SK-N-SH treated with all-trans-retinoic acid at 6 μM for 48 hours (cell line): ENCODE measurements around the gene CCDC188.

Source experiments
- ATAC-seq: fragments of 200-7000 bp; cut with Tn5 transposase; 3 replicates; pipeline ENCODE4 v1.9.1; 2020; ENCODE audit warnings: mild to moderate bottlenecking, moderate library complexity
- ARNTL ChIP-seq: fragments of 450-650 bp; formaldehyde crosslinking; IDR thresholded peaks from 2 replicates; pipeline ENCODE4 v1.5.0; 2020; ENCODE audit warnings: low read depth, mild to moderate bottlenecking, moderate library complexity, borderline replicate concordance
- BACH2 ChIP-seq: fragments of 250-450 bp; sonication (Bioruptor Pico); IDR thresholded peaks from 2 replicates; pipeline ENCODE4 v1.9.0; 2021; ENCODE audit warnings: mild to moderate bottlenecking, borderline replicate concordance
- CSDC2 ChIP-seq: fragments of 250-450 bp; sonication (Bioruptor Pico); IDR thresholded peaks from 2 replicates; pipeline ENCODE4 v1.5.0; 2020; ENCODE audit warnings: mild to moderate bottlenecking, moderate library complexity
- ISL1 ChIP-seq: fragments of 250-450 bp; sonication (Bioruptor Pico); IDR thresholded peaks from 2 replicates; pipeline ENCODE4 v2.1.2; 2022; ENCODE audit warnings: mild to moderate bottlenecking, moderate library complexity
- OSR1 ChIP-seq: fragments of 250-450 bp; sonication (Bioruptor Pico); IDR thresholded peaks from 2 replicates; pipeline ENCODE4 v1.8.0; 2022; ENCODE audit warnings: moderate library complexity, mild to moderate bottlenecking, inconsistent platforms
- POU6F1 ChIP-seq: fragments of 250-450 bp; sonication (Bioruptor Pico); IDR thresholded peaks from 2 replicates; pipeline ENCODE4 v1.8.0; 2021; ENCODE audit warnings: low read depth, mild to moderate bottlenecking, moderate library complexity, borderline replicate concordance
- PPARA ChIP-seq: fragments of 250-450 bp; sonication (Bioruptor Pico); IDR thresholded peaks from 2 replicates; pipeline ENCODE4 v1.5.0; 2020; ENCODE audit warnings: mild to moderate bottlenecking, borderline replicate concordance
- RARB ChIP-seq: fragments of 250-450 bp; sonication (Bioruptor Pico); IDR thresholded peaks from 2 replicates; pipeline ENCODE4 v1.8.0; 2021; ENCODE audit warnings: mild to moderate bottlenecking, moderate library complexity
- TCF4 ChIP-seq: fragments of 250-450 bp; sonication (Bioruptor Pico); IDR thresholded peaks from 2 replicates; pipeline ENCODE4 v1.8.0; 2021; ENCODE audit warnings: mild to moderate bottlenecking, moderate library complexity, borderline replicate concordance
- TSHZ2 ChIP-seq: fragments of 250-450 bp; sonication (Bioruptor Pico); IDR thresholded peaks from 2 replicates; pipeline ENCODE4 v1.5.0; 2020; ENCODE audit warnings: mild to moderate bottlenecking, moderate library complexity
- ZFP3 ChIP-seq: fragments of 250-450 bp; sonication (Bioruptor Pico); IDR thresholded peaks from 2 replicates; pipeline ENCODE4 v1.5.0; 2020; ENCODE audit warnings: mild to moderate bottlenecking, moderate library complexity
- ZFP30 ChIP-seq: fragments of 450-650 bp; formaldehyde crosslinking; IDR thresholded peaks from 2 replicates; pipeline ENCODE4 v1.5.0; 2022; ENCODE audit warnings: mild to moderate bottlenecking, moderate library complexity
- ZNF565 ChIP-seq: fragments of 450-650 bp; formaldehyde crosslinking; conservative IDR thresholded peaks from 2 replicates; pipeline ENCODE4 v1.5.0; 2020; ENCODE audit warnings: low read depth, mild to moderate bottlenecking, moderate library complexity
- TF ChIP-seq, protein P1 (sequence below): fragments of 250-450 bp; sonication (Bioruptor Pico); IDR thresholded peaks from 2 replicates; pipeline ENCODE4 v1.8.0; 2020; ENCODE audit warnings: mild to moderate bottlenecking, moderate library complexity, borderline replicate concordance

CCDC188 gene

DNA sequence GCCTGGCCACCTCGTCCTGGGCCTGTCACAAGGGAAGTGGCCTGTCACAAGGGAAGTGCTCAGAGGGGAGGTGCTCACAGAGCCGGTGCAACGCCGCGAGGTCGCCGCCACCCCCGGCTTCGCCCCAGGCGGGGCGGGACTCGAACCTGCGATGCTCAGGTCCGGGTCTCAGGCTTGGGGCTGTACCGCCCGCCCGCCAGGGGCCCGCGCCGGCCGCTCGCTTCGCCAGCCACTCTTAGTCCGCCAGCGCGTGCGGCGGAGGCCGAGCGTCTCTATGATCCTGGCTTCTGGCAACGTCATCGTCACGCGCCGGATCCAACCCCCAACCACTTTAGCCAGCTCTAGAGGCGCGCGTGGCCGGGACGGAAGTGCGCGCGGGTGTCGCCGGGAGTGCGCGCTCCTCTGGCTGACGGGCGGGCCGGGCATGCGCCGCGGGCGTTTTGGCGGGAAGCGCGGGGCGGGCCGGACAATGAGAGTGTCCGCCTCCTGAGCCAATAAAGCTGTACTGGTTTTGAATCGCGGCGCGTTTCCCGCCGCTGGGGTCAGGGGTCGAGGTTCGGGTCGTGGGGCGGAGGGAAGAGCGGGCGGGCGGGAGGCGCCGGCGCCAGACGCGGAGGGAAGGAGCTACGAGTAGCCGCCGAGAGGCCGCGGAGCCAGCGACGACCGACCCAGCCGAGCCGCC lies 33.8 kb downstream of the CCDC188 start, which contains the start of gene TRMT2A:
TSS of gene TRMT2A (minus strand) at position 276 of the 682 bp plus-strand sequence. CDS start 320 bp downstream, outside the sequence.
- peak; percentile 83 for ATAC-seq
- TF ChIP-seq TSHZ2 (CRISPR knock-in tag) = peak; percentile 65; the same call in 1 of the 2 replicates
- TF ChIP-seq ZFP3 (CRISPR knock-in tag) = 0 out of 2 replicates have a peak, but pooled peaks have one; percentile 30
- 0 out of 2 replicates have a peak, but pooled peaks have one; percentile 55 for TF ChIP-seq PPARA (CRISPR knock-in tag)
- no peak for TF ChIP-seq TCF4 (CRISPR knock-in tag)
- no peak for TF ChIP-seq POU6F1 (CRISPR knock-in tag)
- no peak for TF ChIP-seq RARB (CRISPR knock-in tag)
- TF ChIP-seq, protein P1, sequence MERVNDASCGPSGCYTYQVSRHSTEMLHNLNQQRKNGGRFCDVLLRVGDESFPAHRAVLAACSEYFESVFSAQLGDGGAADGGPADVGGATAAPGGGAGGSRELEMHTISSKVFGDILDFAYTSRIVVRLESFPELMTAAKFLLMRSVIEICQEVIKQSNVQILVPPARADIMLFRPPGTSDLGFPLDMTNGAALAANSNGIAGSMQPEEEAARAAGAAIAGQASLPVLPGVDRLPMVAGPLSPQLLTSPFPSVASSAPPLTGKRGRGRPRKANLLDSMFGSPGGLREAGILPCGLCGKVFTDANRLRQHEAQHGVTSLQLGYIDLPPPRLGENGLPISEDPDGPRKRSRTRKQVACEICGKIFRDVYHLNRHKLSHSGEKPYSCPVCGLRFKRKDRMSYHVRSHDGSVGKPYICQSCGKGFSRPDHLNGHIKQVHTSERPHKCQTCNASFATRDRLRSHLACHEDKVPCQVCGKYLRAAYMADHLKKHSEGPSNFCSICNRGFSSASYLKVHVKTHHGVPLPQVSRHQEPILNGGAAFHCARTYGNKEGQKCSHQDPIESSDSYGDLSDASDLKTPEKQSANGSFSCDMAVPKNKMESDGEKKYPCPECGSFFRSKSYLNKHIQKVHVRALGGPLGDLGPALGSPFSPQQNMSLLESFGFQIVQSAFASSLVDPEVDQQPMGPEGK (CRISPR knock-in tag) = no peak
- TF ChIP-seq OSR1 (CRISPR knock-in tag) = no peak

- ATAC-seq = peak; percentile 5
- no peak for TF ChIP-seq ZFP3 (CRISPR knock-in tag)
- no peak for TF ChIP-seq TSHZ2 (CRISPR knock-in tag)
- no peak for TF ChIP-seq RARB (CRISPR knock-in tag)
- TF ChIP-seq ZNF565 (CRISPR knock-in tag) = no peak
- no peak for TF ChIP-seq POU6F1 (CRISPR knock-in tag)
- no peak for TF ChIP-seq BACH2
- no peak for TF ChIP-seq ISL1 (CRISPR knock-in tag)
- no peak for TF ChIP-seq CSDC2 (CRISPR knock-in tag)
- TF ChIP-seq ZFP30 (CRISPR knock-in tag) = no peak
- TF ChIP-seq, protein P1 (CRISPR knock-in tag) = no peak
- no peak for TF ChIP-seq ARNTL (CRISPR knock-in tag)
Observed at GRCh38 chr22:20116376-20116950, 34.4 kb downstream of the CCDC188 start.
